ENCODE measurements around the gene RGS10.
A peak's percentile ranks its signal among the peaks of the same experiment; 100 is the strongest.

Gene RGS10

GRCh38 chr10:119481781-119482426 lies 60.6 kb downstream of the RGS10 start:
- no peak for DNase-seq (ENCODE audit: low spot score)
- TF ChIP-seq CTCF (IDR thresholded peaks at IDR 0.05; ENCODE audit: extremely low read depth, missing control alignments) = no peak

GRCh38 chr10:119480667-119481066 lies 61.9 kb downstream of the RGS10 start:
- no peak for DNase-seq (ENCODE audit: low spot score)
- TF ChIP-seq CTCF (IDR thresholded peaks at IDR 0.05; ENCODE audit: extremely low read depth, missing control alignments) = no peak

GRCh38 chr10:119479532-119479931 lies 63.0 kb downstream of the RGS10 start:
- TF ChIP-seq CTCF (IDR thresholded peaks at IDR 0.05; ENCODE audit: extremely low read depth, missing control alignments) = no peak
- DNase-seq (ENCODE audit: low spot score) = no peak

GRCh38 chr10:119478811-119479341 lies 63.6 kb downstream of the RGS10 start:
- TF ChIP-seq CTCF (IDR thresholded peaks at IDR 0.05; ENCODE audit: extremely low read depth, missing control alignments) = no peak
- DNase-seq (ENCODE audit: low spot score) = no peak

GRCh38 chr10:119478111-119478802 lies 64.3 kb downstream of the RGS10 start:
- TF ChIP-seq CTCF (IDR thresholded peaks at IDR 0.05; ENCODE audit: extremely low read depth, missing control alignments) = no peak
- peak; percentile 51 for DNase-seq (ENCODE audit: low spot score)

- DNase-seq (ENCODE audit: low spot score) = peak; percentile 42
- no peak for TF ChIP-seq CTCF (IDR thresholded peaks at IDR 0.05; ENCODE audit: extremely low read depth, missing control alignments)
Observed at GRCh38 chr10:119477444-119477843, 65.1 kb downstream of the RGS10 start.

- TF ChIP-seq CTCF (IDR thresholded peaks at IDR 0.05; ENCODE audit: extremely low read depth, missing control alignments) = no peak
- DNase-seq (ENCODE audit: low spot score) = no peak
Observed at GRCh38 chr10:119474606-119475005, 67.9 kb downstream of the RGS10 start.

Measured in GM20000 (cell line).